HUES48 (cell line): ENCODE data around the gene RIOK2.
A peak's percentile ranks its signal among the peaks of the same experiment; 100 is the strongest.

ENCODE experiments used
- H3K27ac ChIP-seq: one replicate; pipeline ENCODE4 v1.7.0; 2013; ENCODE audit warnings: low read depth, low read length, inconsistent platforms
- H3K27me3 ChIP-seq: 2 replicates; pipeline ENCODE4 v1.6.1; 2013; ENCODE audit warnings: mild to moderate bottlenecking, low read length; ENCODE audit not compliant: control insufficient read depth, insufficient read depth
- H3K36me3 ChIP-seq: 2 replicates; pipeline ENCODE4 v1.6.1; 2013; ENCODE audit warnings: low read length; ENCODE audit not compliant: control insufficient read depth, insufficient read depth
- H3K4me1 ChIP-seq: 2 replicates; pipeline ENCODE4 v1.6.1; 2013; ENCODE audit warnings: mild to moderate bottlenecking, low read length; ENCODE audit not compliant: control insufficient read depth, insufficient read depth
- H3K4me3 ChIP-seq: 2 replicates; pipeline ENCODE4 v1.5.1; 2013; ENCODE audit warnings: mild to moderate bottlenecking, low read depth, low read length
- H3K9ac ChIP-seq: 2 replicates; pipeline ENCODE4 v1.6.1; 2013; ENCODE audit warnings: mild to moderate bottlenecking, low read depth, low read length, moderate library complexity
- H3K9me3 ChIP-seq: 2 replicates; pipeline ENCODE4 v1.6.1; 2013; ENCODE audit warnings: low read length; ENCODE audit not compliant: control insufficient read depth, insufficient read depth

Gene RIOK2

DNA sequence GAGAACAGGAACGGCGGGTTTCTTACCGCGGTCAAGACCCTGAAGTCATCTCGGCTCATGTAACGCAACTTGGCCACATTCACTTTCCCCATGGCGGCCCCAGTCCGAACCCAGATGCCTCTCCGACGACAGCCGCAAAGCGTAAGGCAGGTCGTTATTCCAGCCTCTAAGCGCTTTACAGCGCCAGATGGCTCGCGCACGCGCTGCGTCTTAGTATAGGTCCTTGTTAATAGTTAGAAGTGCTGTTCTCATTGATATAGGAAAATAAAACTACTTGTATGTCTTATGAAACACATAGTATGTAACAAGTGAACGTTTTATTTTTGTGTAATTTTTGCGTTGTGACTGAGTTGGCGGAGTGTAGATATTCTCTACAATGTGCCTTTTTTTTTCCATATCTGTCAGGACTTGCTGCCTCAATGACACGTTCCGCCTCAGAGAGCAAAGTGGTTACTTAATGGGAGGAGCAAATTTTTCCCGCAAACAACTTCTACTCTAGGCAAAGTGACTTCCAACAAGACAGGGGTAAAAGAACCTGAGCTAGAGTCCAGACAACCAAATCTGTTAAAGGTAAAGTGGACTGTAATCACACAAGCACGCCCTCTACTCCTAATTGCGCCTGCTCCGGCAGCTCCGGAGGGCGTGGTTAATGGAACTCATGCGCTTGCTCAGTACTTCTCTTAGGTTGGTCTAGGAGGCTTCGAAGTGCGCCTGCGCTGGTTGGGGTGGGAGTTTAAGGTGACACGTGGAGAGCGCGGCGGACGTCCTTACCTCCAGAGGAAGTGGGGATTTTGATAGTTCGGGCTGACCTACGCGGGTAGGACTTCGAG, at the start of gene RIOK2:
RIOK2 (minus strand) TSS at position 148 of the 830 bp plus-strand sequence; CDS start at position 92, 56 bp downstream.
- Histone ChIP-seq H3K9me3 (no peaks in the 10 kb centered on the region), H3K27ac (peak within 1 kb of the TSS; percentile 90)

DNA sequence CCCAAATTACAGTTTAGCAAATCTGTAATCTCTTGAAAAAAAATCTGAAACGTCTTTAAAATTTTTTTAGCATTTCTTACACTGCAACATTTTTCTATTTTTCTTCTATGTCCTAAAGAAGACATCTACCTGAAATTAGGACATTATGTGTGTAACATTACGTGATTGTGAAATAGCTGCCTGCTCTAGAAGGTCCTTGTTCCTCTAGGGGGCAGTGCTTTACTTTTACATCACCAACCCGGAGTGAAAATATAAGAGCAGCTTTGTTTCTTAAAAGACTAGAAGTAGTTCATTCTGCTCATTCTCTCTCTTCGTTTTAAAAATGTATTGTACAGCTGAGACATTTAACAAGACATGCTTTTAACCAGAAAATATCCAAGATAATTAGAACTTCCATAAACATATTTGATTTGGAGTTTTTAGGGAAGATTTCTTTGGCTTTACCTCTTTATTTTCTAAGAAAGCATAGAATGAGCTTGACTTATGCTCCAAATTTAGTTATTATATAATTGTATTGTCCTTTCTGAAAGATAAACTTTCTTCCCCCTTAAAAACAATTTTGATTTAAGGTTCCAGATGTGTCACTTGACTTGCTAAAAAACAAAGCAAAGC, 48.1 kb upstream of the RIOK2 start:
- no peaks in the 10 kb centered on the region for H3K27me3 ChIP-seq
- no peaks in the 10 kb centered on the region for H3K36me3 ChIP-seq
- no peaks in the 10 kb centered on the region for H3K4me1 ChIP-seq
- H3K4me3 ChIP-seq, result no peak overlapping the region
- no peaks in the 10 kb centered on the region for H3K9me3 ChIP-seq
- no peak overlapping the region for H3K27ac ChIP-seq
- H3K9ac ChIP-seq, result no peak overlapping the region

More for the DNA sequence above, at the start of gene RIOK2:
- Histone ChIP-seq H3K36me3 (peaks cover 19% of the 10 kb centered on the region), H3K27me3 (peaks cover 8% of the 10 kb centered on the region), H3K4me3 (peak within 1 kb of the TSS; percentile 84), H3K4me1 (peaks cover 6% of the 10 kb centered on the region; the same call in 1 of the 2 replicates), H3K9ac (peak within 1 kb of the TSS; percentile 79)

DNA sequence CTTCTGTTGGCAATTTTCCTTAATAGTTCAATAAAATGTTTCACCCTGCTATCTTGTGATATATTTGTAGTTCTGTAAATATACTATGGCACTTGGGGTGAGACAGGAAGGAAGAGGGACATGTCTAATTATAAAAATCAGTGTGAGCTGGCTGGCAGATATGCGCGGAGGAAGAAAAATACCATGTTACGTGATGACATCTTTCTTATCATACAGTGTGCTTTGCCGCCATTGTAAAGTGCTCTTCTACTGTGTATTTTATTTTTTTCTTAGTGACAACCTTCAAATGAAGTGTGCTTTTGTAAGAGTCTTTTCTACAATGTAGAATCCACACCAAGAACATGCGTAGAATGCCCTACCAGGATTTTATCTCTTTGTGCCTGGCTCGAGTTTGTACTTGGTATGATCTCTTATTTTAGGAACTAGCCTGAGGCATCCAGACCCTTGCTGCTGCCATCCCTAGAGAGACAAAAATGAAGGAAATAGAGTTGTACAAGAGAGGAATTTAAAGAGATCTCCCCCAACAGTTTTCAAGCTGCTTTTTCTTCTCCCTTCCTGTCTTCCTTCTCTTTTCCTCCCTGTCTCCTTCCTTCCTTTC, 46.7 kb upstream of the RIOK2 start:
- Histone ChIP-seq H3K27ac (no peak overlapping the region), H3K9ac (no peak overlapping the region), H3K4me3 (no peak overlapping the region), H3K36me3 (no peaks in the 10 kb centered on the region), H3K4me1 (no peaks in the 10 kb centered on the region), H3K27me3 (no peaks in the 10 kb centered on the region), H3K9me3 (no peaks in the 10 kb centered on the region)

DNA sequence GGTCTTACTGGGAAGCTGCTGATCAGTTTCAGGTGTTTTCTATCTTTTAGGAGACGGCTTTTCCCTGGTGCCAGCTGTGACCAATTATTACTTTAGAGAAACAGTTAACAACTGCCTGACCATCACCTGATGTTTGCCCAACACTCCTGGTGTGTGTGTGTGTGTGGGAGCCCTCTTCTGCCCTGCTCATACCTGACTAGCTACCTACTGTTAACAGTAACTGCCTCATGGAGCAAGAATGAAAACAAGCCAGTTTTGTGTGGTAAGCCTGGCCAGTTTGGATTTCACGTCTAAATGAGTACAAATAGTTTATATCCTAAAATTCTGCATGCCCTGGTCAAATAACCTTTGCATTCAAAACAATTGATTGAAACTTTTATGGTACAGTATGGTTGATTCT, 46.1 kb upstream of the RIOK2 start:
- no peaks in the 10 kb centered on the region for H3K9me3 ChIP-seq
- no peak overlapping the region for H3K27ac ChIP-seq
- H3K4me1 ChIP-seq, result no peaks in the 10 kb centered on the region
- H3K36me3 ChIP-seq, result no peaks in the 10 kb centered on the region
- no peak overlapping the region for H3K9ac ChIP-seq
- no peak overlapping the region for H3K4me3 ChIP-seq
- H3K27me3 ChIP-seq, result no peaks in the 10 kb centered on the region

DNA sequence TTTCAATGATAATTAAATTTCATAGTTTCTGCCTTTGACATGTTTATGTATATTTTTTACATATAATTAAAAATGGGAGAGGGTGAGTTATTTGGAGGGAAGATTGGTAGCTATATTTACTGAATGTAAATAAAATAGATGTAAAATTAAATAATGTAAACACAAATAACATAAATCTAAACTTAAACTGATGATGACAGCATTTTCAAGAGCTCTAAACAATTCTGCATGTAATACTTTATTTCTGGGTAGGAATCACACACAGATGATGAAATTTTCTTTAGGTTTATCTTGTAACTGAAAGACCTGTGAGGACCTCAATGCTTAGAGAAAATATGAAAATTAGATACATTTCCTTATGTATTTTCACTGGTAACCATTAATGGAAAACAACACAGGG, 42.2 kb upstream of the RIOK2 start:
- Histone ChIP-seq H3K4me1 (no peaks in the 10 kb centered on the region), H3K27me3 (no peaks in the 10 kb centered on the region), H3K27ac (no peak overlapping the region), H3K4me3 (no peak overlapping the region), H3K36me3 (no peaks in the 10 kb centered on the region), H3K9me3 (no peaks in the 10 kb centered on the region), H3K9ac (no peak overlapping the region)

DNA sequence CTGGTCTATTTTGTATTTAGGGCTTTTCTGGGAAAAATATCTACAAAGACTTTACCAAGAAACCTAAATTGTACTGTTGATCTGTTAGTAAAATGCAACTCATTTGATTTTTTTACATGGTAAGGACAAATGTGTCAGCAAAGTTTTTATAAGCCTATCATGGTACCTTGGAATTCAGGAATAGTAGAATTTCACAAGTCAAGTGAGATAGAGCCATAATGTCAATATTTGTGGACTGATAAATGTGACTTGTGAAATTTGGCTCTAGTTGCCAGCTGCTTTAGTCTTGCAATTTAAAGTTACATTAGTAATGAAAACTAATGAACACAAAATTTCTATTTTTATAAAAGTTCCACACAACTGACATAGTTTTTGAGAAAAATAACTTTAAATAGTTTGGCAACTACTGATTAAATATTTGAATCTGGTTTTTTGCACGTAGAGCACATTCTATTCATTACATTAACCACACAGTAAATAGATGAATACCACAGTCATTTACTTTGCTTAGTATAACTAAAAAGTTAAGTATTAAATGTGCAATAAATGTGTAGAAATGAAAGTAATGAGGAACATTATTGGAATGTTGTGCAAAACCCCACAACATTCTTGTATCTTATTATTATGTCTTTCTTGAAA, 41.2 kb upstream of the RIOK2 start:
- no peaks in the 10 kb centered on the region for H3K4me1 ChIP-seq
- H3K4me3 ChIP-seq, result no peak overlapping the region
- no peak overlapping the region for H3K9ac ChIP-seq
- H3K27ac ChIP-seq, result no peak overlapping the region
- no peaks in the 10 kb centered on the region for H3K36me3 ChIP-seq
- no peaks in the 10 kb centered on the region for H3K27me3 ChIP-seq
- no peaks in the 10 kb centered on the region for H3K9me3 ChIP-seq

DNA sequence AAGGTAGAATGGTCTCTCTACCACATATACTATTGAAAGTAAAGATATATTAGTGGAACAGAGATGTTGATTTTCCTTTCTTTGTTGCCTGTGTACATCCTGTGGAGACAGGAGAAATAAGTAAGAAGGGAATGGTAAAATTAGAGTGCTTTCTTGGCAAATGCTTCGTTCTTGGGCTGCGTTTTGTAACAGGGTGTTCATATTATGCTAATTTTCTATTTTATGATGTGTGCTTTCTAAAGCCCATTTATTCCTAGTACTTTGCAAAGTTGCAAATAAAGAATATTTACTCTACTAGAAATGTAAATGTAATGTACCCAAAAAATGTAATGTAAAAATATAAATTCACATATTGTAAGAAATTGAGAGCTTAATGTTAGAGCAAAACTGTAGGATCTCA, 40.5 kb upstream of the RIOK2 start:
- Histone ChIP-seq H3K4me3 (no peak overlapping the region), H3K9me3 (no peaks in the 10 kb centered on the region), H3K9ac (no peak overlapping the region), H3K27me3 (no peaks in the 10 kb centered on the region), H3K4me1 (no peaks in the 10 kb centered on the region), H3K36me3 (no peaks in the 10 kb centered on the region), H3K27ac (no peak overlapping the region)

DNA sequence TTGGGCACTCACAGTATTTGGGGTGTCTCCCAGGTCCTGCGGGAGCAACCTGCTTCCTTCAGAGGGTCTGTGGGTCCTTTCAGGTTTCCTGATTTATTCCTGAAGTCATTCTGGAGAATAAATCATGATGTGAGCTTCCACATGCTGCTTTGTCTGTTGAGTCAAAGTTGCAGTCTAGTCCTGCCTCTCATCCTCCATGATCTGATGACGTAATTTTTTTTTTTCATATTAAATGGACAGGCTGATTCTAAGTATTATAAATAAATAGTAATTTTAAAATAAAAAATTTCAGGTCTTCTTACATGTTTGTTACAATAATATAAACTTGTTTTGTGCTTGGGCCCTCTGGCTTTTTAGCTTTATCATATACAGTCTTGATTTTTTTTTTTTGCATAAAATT, 26.3 kb upstream of the RIOK2 start:
- Histone ChIP-seq H3K27ac (no peak overlapping the region), H3K4me1 (no peaks in the 10 kb centered on the region), H3K9ac (no peak overlapping the region), H3K9me3 (no peaks in the 10 kb centered on the region; the same call in 1 of the 2 replicates), H3K36me3 (no peaks in the 10 kb centered on the region), H3K4me3 (no peak overlapping the region), H3K27me3 (no peaks in the 10 kb centered on the region)

DNA sequence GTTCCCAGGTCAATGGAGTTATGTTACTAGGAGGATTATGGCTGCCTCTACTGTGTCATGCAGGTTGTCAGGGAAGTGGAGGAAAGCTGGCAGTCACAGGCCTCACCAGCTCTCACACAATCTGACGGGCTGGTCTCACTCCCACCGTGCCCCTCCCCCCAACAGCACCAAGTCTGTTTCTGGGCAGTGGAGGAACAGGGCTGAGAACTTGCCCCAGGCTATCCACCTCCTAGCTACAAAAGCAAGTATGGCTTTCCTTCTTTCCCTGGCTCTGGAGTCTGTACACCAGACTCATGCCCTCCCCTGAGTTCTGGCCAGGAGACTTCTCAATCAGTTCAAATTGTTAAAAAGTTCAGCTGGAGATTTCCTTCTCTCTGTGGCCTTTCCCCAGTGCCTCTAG, 25.7 kb upstream of the RIOK2 start:
- H3K27ac ChIP-seq, result no peak overlapping the region
- H3K4me3 ChIP-seq, result no peak overlapping the region
- no peaks in the 10 kb centered on the region for H3K36me3 ChIP-seq
- no peak overlapping the region for H3K9ac ChIP-seq
- H3K9me3 ChIP-seq, result no peaks in the 10 kb centered on the region; the same call in 1 of the 2 replicates
- no peaks in the 10 kb centered on the region for H3K4me1 ChIP-seq
- no peaks in the 10 kb centered on the region for H3K27me3 ChIP-seq

DNA sequence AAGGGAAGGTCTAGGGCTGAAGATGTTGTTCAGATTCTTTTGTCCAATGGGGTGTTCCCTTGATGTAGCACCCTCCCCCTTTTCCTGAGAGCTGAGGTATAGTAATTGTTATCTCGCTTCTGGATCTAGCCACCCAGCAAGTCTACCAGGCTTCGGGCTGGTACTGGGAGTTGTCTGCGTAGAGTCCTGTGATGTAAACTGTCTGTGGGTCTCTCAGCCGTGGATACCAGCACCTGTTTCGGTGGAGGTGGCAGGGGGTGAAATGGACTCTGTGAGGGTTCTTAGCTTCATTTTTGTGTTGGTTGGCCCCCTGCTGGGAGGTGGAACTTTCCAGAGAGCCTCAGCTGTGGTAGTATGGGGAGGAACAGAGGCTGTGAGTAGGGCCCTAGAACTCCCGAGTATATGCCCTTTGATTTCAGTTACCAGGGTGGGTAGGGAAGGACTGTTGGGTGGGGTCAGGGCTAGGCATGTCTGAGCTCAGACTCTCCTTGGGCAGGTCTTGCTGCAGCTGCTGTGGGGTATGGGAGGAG, 25.2 kb upstream of the RIOK2 start:
- Histone ChIP-seq H3K27me3 (no peaks in the 10 kb centered on the region), H3K9me3 (no peaks in the 10 kb centered on the region; the same call in 1 of the 2 replicates), H3K9ac (no peak overlapping the region), H3K27ac (no peak overlapping the region), H3K36me3 (no peaks in the 10 kb centered on the region), H3K4me1 (no peaks in the 10 kb centered on the region), H3K4me3 (no peak overlapping the region)
